MCF 10A (cell line): ENCODE results near the gene GNAT2. TPM values are rescaled to one million over a fixed set of nuclear protein-coding genes. Genes with fewer than 3 reads are reported as not detected.
"Not testable (repeated sequence)": the region's sequence is repeated elsewhere in the genome, so short reads cannot be mapped to it uniquely, and the experiment has no call there.

Source experiments
- BruUV-seq: library from RNA; stranded (reverse); fragments of 400-500 nt; replicated peaks from 2 replicates; lab custom pipeline; 2021; lab: Mats Ljungman, UMichigan
- CTCF ChIA-PET: fragments of 300-600 bp; sonication (Branson Sonifier 250); formaldehyde crosslinking; extraction: SDS; loops from one replicate; lab custom pipeline; 2021; ENCODE audit warnings: antibody characterized with exemption, inconsistent platforms; lab: Yijun Ruan, JAX
- POLR2A ChIA-PET: fragments of 300-600, 350-650 bp; sonication (Branson Sonifier 250); formaldehyde crosslinking; extraction: SDS; loops from one replicate; lab custom pipeline; 2020; ENCODE audit warnings: antibody characterized with exemption, inconsistent platforms; lab: Yijun Ruan, JAX
- DNase-seq: peaks from one replicate; pipeline ENCODE4 v3.0.0-alpha.2; 2018; ENCODE audit not compliant: unreplicated experiment
- H3K27ac Mint-ChIP-seq: one replicate; pipeline ENCODE4 v1.8.0; 2022; ENCODE audit warnings: mild to moderate bottlenecking, low read depth, mixed read lengths; ENCODE audit not compliant: unreplicated experiment
- H3K27me3 Mint-ChIP-seq: one replicate; pipeline ENCODE4 v1.8.0; 2022; ENCODE audit warnings: mixed read lengths; ENCODE audit not compliant: insufficient read depth, unreplicated experiment
- H3K36me3 Mint-ChIP-seq: one replicate; pipeline ENCODE4 v1.8.0; 2022; ENCODE audit warnings: mild to moderate bottlenecking, moderate library complexity, mixed read lengths; ENCODE audit not compliant: insufficient read depth, unreplicated experiment
- H3K4me1 Mint-ChIP-seq: one replicate; pipeline ENCODE4 v1.8.0; 2022; ENCODE audit warnings: mixed read lengths; ENCODE audit not compliant: insufficient read depth, unreplicated experiment
- H3K4me3 Mint-ChIP-seq: one replicate; pipeline ENCODE4 v1.8.0; 2022; ENCODE audit warnings: mild to moderate bottlenecking, moderate library complexity, mixed read lengths; ENCODE audit not compliant: unreplicated experiment
- H3K9me3 Mint-ChIP-seq: one replicate; pipeline ENCODE4 v1.8.0; 2022; ENCODE audit warnings: mixed read lengths; ENCODE audit not compliant: unreplicated experiment
- intact Hi-C: fragments of 100-400 bp; cut with micrococcal nuclease; formaldehyde crosslinking; loops from 2 replicates; pipeline ENCODE4 v1.14.1; 2022
- total RNA-seq: library from RNA; stranded (reverse); gene quantifications from 2 replicates; pipeline ENCODE4 v1.2.3, GENCODE V29; 2022
- TF ChIP-seq, protein P1 (sequence below): fragments of 200-600 bp; IDR thresholded peaks from one replicate; pipeline ENCODE4 v1.8.0; 2022; ENCODE audit warnings: antibody characterized with exemption, mild to moderate bottlenecking; ENCODE audit not compliant: unreplicated experiment

The GNAT2 gene
- total RNA-seq, 1 experiment from 2014 or later: not detected

DNA sequence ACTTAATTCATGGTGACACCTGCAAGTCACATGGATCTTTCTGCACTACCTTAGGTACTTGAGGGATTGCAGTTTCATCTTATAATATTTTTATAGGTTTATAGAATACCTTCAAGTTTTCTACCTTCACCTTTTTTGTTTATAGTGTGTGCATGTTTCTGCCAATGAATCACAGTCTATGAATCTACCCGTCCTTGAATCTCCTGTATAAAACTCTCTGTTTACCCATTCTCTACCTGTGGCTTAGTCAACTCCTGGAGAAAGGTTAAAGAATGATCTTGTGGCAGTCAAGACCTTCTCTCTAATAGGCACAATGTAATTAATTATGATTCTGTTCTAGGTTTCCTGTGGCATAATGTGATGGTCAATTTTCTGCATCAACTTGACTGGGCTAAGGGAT, 45.3 kb upstream of the GNAT2 start:
- H3K4me1 Mint-ChIP-seq: no peaks in the 10 kb centered on the region
- TF ChIP-seq, protein P1, sequence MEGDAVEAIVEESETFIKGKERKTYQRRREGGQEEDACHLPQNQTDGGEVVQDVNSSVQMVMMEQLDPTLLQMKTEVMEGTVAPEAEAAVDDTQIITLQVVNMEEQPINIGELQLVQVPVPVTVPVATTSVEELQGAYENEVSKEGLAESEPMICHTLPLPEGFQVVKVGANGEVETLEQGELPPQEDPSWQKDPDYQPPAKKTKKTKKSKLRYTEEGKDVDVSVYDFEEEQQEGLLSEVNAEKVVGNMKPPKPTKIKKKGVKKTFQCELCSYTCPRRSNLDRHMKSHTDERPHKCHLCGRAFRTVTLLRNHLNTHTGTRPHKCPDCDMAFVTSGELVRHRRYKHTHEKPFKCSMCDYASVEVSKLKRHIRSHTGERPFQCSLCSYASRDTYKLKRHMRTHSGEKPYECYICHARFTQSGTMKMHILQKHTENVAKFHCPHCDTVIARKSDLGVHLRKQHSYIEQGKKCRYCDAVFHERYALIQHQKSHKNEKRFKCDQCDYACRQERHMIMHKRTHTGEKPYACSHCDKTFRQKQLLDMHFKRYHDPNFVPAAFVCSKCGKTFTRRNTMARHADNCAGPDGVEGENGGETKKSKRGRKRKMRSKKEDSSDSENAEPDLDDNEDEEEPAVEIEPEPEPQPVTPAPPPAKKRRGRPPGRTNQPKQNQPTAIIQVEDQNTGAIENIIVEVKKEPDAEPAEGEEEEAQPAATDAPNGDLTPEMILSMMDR: no peak
- H3K27me3 Mint-ChIP-seq: no peaks in the 10 kb centered on the region
- BruUV-seq: no TSS peak
- intact Hi-C loops: no loop called here
- POLR2A ChIA-PET: no interaction called here
- no peak for DNase-seq
- CTCF ChIA-PET: interaction anchor here (0.6 kb wide), 1 partner anchor 28 kb away, joined by 3 read pairs; no protein-coding TSS in a partner anchor
- H3K9me3 Mint-ChIP-seq: no peaks in the 10 kb centered on the region
- H3K27ac Mint-ChIP-seq: no peak overlapping the region
- no peak overlapping the region for H3K4me3 Mint-ChIP-seq
- H3K36me3 Mint-ChIP-seq: no peaks in the 10 kb centered on the region

DNA sequence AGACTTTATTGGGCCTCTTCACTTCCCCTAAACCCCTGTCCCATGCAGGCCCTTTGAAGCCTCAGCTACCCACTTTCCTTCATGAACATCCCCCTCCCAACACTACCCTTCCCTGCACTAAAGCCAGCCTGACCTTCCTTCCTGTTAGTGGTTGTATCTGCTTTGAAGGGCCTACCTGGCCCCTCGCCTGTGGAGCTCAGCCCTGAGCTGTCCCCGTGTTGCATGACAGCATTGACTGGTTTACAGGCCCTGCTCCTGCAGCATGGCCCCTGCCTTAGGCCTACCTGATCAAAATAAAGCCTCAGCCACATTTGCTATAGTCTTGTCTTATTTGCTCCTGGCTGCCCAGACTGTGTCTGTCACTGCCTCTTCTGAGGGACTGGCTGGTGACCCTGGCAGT, 42.0 kb upstream of the GNAT2 start:
- no TSS peak for BruUV-seq
- TF ChIP-seq, protein P1: no peak
- Mint-ChIP-seq H3K4me3 (no peak overlapping the region), H3K27me3 (no peaks in the 10 kb centered on the region), H3K9me3 (no peaks in the 10 kb centered on the region), H3K36me3 (no peaks in the 10 kb centered on the region), H3K4me1 (no peaks in the 10 kb centered on the region), H3K27ac (no peak overlapping the region)
- ChIA-PET POLR2A (no interaction called here), CTCF (interaction anchor here (0.7 to 2.5 kb wide), 5 partner anchors 11 to 116 kb away, joined by 3 to 12 read pairs (median 4); no protein-coding TSS in a partner anchor)
- no peak for DNase-seq
- intact Hi-C loops: no loop called here

DNA sequence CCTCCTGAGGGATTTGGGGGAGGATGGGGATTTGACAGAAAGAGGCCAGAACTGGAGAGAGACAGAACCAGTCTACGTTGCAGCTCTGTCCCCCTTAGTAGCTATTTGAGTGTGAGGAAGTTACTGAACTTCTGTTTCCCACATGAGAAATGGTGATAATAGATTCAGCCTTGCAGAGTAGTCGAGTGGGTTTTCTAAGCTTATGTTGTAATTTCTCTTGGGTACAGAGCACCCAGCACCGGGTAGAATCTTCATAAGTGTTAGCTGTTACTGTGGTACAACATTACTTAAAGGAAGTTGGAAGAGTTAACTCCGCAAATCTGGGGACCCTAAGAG, 41.2 kb upstream of the GNAT2 start:
- BruUV-seq, H3K9me3 Mint-ChIP-seq, H3K27me3 Mint-ChIP-seq, DNase-seq, H3K4me3 Mint-ChIP-seq, H3K4me1 Mint-ChIP-seq, H3K36me3 Mint-ChIP-seq, H3K27ac Mint-ChIP-seq, intact Hi-C loops, POLR2A ChIA-PET: not testable (repeated sequence)
- CTCF ChIA-PET: interaction anchor here (0.6 to 2.5 kb wide), 4 partner anchors 10 to 287 kb away, joined by 3 to 7 read pairs (median 5); no protein-coding TSS in a partner anchor

DNA sequence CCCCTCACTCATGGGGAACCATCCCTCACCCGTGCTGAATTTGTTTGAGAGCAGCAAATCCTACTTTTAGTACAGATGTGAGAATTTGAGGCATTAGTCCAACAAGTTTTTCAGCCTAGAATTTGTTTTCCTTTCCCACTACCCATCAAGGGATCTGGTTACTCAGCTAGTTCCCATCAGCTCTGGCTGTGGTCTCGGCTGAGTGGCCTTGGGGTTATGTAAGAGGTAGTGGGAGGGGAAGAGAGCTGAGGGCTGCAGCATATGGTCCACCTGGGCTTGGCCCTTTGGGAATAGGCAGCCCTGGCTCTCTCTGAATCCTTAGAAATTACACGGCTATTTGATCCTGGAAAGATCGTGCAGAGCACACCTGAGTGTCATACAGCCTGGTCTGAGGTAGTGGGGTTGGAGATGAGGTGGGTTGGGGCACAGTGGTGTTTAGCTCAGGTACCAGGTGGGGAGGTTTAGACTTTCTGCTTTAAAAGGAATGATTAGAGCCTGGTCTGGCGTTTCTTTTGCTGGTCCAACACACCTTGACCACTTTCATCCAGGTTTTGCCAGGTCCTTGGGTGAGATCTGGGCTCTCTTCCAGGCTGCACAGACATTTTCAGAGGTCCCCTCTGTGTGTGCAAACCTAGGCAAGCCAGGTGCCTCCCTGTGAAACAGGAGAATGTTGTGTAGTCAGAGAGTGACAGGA, 40.7 kb upstream of the GNAT2 start:
- ChIA-PET CTCF (interaction anchor here (0.6 to 2.5 kb wide), 3 partner anchors 113 to 287 kb away, joined by 4 to 7 read pairs (median 6); no protein-coding TSS in a partner anchor), POLR2A (no interaction called here)
- TF ChIP-seq, protein P1: no peak
- Mint-ChIP-seq H3K4me3 (no peak overlapping the region), H3K4me1 (no peaks in the 10 kb centered on the region), H3K9me3 (no peaks in the 10 kb centered on the region), H3K27me3 (peaks cover under 1% of the 10 kb centered on the region), H3K27ac (no peak overlapping the region), H3K36me3 (no peaks in the 10 kb centered on the region)
- DNase-seq: no peak
- no TSS peak for BruUV-seq
- intact Hi-C loops: no loop called here
